ENCODE data around the gene SUPT20H.

DNA sequence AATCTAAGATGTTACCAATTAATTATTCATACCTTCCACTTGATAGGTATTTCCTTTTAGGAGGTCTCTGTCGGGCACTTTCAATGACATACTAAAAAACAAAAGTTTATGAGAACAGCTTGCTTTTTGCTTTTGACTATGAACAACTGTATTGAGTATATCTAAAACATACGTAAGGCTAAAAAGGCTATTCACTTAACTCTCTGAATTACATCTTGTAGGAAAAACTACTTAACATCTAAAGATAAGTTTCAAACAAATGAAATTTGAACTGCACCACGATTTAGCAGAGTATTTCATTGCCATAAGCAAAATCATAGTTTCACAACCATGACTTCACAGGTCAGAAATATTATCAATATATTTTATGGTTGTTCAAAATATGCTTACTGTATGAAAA lies 11.6 kb downstream of the SUPT20H start:
- TF ChIP-seq ZNF292 (tag by site-specific recombination; IDR thresholded peaks at IDR 0.05; ENCODE audit: borderline replicate concordance, low read depth) (no peak), HOXC10 (CRISPR knock-in tag; IDR thresholded peaks at IDR 0.05) (no peak), ZIC2 (tag by site-specific recombination; IDR thresholded peaks at IDR 0.05) (no peak), ZNF146 (tag by site-specific recombination; IDR thresholded peaks at IDR 0.05) (no peak), ZBTB7A (tag by site-specific recombination; IDR thresholded peaks at IDR 0.05; ENCODE audit: low read depth) (no peak), ZBTB1 (tag by site-specific recombination; IDR thresholded peaks at IDR 0.05) (no peak), GLI4 (tag by site-specific recombination; IDR thresholded peaks at IDR 0.05) (no peak), ZBTB20 (tag by site-specific recombination; IDR thresholded peaks at IDR 0.05) (no peak), ZBTB8A (tag by site-specific recombination; IDR thresholded peaks at IDR 0.05) (no peak), ZNF404 (tag by site-specific recombination; IDR thresholded peaks at IDR 0.05) (no peak)
- TF ChIP-seq, protein P1, sequence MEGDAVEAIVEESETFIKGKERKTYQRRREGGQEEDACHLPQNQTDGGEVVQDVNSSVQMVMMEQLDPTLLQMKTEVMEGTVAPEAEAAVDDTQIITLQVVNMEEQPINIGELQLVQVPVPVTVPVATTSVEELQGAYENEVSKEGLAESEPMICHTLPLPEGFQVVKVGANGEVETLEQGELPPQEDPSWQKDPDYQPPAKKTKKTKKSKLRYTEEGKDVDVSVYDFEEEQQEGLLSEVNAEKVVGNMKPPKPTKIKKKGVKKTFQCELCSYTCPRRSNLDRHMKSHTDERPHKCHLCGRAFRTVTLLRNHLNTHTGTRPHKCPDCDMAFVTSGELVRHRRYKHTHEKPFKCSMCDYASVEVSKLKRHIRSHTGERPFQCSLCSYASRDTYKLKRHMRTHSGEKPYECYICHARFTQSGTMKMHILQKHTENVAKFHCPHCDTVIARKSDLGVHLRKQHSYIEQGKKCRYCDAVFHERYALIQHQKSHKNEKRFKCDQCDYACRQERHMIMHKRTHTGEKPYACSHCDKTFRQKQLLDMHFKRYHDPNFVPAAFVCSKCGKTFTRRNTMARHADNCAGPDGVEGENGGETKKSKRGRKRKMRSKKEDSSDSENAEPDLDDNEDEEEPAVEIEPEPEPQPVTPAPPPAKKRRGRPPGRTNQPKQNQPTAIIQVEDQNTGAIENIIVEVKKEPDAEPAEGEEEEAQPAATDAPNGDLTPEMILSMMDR (tag by site-specific recombination; IDR thresholded peaks at IDR 0.05) = no peak
- TF ChIP-seq, protein P2, sequence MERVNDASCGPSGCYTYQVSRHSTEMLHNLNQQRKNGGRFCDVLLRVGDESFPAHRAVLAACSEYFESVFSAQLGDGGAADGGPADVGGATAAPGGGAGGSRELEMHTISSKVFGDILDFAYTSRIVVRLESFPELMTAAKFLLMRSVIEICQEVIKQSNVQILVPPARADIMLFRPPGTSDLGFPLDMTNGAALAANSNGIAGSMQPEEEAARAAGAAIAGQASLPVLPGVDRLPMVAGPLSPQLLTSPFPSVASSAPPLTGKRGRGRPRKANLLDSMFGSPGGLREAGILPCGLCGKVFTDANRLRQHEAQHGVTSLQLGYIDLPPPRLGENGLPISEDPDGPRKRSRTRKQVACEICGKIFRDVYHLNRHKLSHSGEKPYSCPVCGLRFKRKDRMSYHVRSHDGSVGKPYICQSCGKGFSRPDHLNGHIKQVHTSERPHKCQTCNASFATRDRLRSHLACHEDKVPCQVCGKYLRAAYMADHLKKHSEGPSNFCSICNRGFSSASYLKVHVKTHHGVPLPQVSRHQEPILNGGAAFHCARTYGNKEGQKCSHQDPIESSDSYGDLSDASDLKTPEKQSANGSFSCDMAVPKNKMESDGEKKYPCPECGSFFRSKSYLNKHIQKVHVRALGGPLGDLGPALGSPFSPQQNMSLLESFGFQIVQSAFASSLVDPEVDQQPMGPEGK (tag by site-specific recombination; IDR thresholded peaks at IDR 0.05) = no peak
- TF ChIP-seq, protein P3, sequence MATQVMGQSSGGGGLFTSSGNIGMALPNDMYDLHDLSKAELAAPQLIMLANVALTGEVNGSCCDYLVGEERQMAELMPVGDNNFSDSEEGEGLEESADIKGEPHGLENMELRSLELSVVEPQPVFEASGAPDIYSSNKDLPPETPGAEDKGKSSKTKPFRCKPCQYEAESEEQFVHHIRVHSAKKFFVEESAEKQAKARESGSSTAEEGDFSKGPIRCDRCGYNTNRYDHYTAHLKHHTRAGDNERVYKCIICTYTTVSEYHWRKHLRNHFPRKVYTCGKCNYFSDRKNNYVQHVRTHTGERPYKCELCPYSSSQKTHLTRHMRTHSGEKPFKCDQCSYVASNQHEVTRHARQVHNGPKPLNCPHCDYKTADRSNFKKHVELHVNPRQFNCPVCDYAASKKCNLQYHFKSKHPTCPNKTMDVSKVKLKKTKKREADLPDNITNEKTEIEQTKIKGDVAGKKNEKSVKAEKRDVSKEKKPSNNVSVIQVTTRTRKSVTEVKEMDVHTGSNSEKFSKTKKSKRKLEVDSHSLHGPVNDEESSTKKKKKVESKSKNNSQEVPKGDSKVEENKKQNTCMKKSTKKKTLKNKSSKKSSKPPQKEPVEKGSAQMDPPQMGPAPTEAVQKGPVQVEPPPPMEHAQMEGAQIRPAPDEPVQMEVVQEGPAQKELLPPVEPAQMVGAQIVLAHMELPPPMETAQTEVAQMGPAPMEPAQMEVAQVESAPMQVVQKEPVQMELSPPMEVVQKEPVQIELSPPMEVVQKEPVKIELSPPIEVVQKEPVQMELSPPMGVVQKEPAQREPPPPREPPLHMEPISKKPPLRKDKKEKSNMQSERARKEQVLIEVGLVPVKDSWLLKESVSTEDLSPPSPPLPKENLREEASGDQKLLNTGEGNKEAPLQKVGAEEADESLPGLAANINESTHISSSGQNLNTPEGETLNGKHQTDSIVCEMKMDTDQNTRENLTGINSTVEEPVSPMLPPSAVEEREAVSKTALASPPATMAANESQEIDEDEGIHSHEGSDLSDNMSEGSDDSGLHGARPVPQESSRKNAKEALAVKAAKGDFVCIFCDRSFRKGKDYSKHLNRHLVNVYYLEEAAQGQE (tag by site-specific recombination; IDR thresholded peaks at IDR 0.05) = no peak

Measured in HEK293 (cell line).